Activated T-helper 9 cell treated with anti-CD3 and anti-CD28 coated beads, Interleukin-2, amount 50 U/mL, for 16 hours (primary cell): Measurements from ENCODE around the gene WHAMM.
"Not testable (repeated sequence)": the region's sequence is repeated elsewhere in the genome, so short reads cannot be mapped to it uniquely, and the experiment has no call there.

Experiments
- DNase-seq: peaks from one replicate; pipeline ENCODE4 v3.0.0-alpha.2; 2020; ENCODE audit warnings: low read depth

Gene WHAMM, protein sequence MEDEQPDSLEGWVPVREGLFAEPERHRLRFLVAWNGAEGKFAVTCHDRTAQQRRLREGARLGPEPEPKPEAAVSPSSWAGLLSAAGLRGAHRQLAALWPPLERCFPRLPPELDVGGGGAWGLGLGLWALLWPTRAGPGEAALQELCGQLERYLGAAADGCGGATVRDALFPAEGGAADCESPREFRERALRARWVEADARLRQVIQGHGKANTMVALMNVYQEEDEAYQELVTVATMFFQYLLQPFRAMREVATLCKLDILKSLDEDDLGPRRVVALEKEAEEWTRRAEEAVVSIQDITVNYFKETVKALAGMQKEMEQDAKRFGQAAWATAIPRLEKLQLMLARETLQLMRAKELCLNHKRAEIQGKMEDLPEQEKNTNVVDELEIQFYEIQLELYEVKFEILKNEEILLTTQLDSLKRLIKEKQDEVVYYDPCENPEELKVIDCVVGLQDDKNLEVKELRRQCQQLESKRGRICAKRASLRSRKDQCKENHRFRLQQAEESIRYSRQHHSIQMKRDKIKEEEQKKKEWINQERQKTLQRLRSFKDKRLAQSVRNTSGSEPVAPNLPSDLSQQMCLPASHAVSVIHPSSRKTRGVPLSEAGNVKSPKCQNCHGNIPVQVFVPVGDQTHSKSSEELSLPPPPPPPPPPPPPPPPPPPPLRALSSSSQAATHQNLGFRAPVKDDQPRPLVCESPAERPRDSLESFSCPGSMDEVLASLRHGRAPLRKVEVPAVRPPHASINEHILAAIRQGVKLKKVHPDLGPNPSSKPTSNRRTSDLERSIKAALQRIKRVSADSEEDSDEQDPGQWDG

DNA sequence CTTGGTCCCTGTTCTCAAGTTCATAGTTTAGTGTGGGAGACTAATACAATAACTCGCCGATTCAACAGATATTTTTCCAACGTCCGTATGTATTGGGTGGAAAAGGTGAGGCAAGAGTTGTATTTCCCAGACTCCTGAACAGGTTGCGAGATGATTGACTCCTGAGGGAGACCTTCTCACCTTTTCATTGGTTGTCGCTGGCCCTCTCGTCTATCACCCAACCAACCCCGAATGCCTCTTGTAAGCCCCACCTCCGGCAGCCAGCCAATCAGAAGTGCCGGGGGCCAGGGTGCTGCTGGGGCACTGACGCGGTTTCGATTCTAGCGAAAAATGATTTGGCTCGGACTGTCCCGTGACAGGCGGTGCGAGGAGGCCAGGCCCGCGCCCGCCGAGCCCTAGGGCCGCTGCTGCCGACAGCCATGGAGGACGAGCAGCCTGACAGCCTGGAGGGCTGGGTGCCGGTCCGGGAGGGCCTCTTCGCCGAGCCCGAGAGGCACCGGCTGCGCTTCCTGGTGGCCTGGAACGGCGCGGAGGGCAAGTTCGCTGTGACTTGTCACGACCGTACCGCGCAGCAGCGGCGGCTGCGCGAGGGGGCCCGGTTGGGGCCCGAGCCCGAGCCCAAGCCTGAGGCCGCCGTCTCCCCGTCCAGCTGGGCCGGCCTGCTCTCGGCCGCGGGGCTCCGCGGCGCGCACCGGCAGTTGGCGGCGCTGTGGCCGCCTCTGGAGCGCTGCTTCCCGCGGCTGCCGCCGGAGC is at the start of gene WHAMM:
TSS of gene WHAMM (plus strand) at position 321 of the 753 bp plus-strand sequence. CDS start at position 420, 99 bp downstream.
- DNase-seq, result peak; percentile 90

DNA sequence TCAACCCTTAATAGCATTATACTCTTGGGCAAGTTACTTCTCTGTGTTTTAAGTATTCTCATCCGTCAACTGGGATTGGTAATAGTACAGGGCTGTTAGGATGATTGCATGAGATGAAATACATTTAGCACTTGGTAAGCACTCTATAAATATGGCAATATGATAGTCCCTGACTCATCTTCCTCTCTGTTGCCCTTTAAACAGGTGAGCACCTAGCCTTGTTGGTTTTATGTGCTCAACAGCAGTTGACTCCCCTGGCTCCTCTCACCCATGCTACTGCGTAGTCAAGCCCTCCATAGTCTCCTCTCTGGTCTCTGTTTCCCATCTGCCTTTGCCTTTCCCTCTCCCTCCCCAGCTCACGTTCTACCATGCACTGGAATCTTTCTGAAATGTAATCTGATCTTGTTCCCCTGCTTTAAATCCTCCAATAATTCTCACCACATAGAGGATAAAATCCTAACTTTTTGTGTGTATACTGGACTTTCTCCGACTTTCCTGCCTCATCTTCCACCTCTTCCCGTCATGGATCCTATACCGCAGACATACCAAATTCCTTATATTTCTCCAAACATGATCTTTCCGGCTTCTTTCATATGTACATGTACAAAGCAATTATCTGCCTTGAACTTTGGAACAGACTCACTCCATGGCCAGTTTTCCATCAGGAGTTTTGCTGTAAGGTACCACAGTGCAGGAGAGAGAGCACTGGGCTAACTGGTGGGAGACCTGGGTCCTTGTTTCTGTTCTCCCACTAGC is 45.9 kb upstream of the WHAMM start:
- DNase-seq, result no peak

DNA sequence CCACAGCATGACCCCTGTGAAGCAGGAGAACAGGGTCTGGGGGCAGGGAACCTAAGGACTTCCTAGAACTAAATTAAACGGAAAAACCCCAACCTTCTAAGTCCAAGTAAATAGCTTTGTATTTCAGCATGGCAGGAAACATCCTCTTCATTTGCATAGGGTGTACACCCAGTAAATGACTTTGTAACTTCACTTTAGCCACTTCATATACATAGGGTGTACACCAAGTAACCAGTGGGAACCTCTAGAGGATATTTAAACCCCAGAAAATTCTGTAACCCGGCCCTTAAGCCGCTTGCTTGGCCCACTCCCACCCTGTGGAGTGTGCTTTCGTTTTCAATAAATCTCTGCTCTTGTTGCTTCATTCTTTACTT is 45.3 kb upstream of the WHAMM start:
- no peak for DNase-seq

DNA sequence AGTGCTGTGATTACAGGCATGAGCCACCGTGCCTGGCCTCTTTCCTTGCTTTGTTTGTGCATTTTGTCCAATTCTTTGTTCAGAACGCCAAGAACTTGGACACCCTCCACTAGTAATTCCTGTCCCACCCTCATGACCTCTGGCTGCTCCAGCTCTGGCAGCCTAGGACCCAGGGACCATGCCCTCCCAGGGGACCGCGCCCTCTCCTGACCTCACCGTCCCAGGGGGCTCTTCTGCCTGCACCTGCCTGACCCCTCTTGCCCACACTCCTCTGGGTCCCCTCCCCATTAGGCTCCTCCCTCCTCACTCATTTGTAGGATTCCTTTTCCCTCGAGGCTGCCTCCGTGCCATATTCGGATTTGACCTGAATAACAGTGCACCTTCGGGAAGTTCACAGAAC is 44.7 kb upstream of the WHAMM start:
- no peak for DNase-seq

DNA sequence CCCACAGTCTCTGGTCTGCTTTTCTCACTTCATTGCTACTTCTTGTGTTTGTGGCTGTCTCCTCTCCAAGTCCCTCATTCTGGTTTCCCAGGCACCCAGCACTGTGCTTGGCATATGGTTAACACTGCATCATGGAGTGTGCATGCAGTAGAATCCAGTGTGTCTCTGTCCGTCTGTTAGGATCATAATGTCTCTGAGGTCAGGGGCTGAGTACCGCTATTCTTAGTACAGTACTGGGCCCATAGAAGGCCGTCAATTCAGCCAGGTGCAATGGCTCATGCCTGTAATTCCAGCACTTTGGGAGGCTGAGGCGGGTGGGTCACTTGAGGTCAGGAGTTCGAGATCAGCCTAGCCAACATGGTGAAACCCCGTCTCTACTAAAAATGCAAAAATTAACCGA is 43.2 kb upstream of the WHAMM start:
- not testable (repeated sequence) for DNase-seq

DNA sequence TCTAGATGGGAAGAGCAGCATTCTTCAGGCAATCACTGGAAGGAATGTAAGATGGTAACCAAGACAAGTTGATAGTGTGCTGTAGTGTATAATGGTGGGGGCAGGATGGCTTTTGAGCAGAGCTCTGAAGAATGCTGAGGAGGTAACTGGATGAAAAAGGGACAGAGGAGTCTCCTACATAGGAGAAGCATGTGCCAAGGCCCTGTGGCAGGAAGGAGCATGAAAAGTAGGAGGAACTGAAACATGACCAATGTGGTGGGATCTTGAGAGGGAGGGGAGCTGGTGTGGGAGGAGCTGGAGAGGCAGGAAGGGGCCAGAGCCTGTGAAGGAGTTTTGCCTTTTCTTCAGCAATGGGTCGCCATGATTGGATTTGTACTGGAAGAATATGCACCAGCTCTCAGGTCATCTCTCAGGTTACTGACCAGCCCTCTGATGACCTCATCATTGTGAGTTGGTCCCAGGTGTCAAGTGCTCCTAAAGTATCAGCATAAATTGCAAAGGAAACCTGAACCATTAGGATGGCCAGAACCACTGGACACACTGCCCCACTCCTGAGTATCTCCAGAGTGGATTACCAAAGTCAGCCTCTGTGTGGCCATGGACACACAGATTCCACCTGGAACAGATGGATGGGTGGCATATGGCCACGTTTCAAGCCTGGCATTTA is 42.1 kb upstream of the WHAMM start:
- no peak for DNase-seq

DNA sequence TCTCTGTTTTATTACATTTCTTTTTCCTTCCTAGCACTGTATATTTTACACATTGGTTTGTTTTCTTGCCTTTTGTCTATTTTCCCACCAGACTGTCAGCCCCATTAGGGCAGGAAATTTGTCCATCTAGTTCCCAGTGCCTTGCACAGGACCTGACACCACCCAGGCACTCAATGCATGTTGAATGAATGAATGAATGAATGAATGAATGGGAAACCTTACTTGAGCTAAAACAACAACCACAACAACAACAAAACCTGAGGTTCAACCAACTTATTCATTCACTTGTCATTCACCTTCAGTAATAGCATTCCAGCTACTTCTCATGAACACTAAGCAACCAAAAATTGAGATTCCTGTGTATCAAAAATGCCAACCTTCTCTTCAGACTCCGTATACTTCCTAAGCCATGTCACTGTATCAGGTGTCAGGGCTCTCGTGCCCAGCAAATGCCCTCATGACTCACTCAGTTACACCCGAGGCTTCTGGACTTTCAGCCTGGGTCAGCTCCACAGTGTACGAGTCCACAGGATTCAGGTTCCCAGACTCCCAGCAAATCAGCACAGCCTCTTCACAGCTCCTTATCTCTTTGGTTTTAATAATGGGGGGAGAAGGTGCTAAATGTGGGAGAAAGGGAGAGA is 40.9 kb upstream of the WHAMM start:
- no peak for DNase-seq

DNA sequence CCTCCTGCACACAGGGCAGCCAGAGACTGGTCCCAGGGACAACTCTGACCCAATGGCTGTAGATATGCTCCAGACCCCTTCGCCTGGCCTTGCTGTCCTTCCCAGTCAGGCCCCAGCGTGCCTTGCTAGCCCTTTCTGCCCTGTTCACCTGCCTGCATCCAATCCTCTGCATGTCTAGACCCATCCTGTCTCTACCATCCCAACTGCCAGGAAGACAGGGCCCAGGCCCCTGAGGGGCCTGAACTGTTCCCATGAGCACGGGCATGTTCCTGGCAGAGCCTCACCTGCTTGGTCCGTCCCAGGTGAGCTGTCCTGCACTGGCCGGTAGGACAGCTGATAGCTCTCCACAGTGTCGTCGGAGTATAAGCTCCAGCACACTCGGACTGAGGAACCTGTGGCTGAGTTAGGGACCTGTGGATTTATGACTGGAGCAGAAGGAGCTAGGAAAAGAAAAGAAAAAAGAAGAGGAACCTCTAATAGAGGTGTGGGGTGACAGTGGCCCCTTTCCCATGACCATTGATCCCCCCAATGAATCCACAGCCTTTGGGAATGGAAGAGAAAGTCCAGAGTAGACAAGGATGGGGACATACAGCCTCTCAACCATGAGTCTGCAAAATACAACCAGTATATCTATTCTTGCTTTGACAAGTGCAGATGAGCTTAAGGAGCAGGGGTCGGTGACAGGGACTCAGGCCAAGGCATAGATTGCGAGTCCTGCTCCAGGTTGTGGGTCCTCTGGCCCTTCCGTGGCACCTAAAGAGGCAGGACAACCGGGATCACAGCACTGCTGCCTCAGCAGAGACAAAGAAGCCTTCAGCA is 37.4 kb upstream of the WHAMM start:
- DNase-seq, result no peak

DNA sequence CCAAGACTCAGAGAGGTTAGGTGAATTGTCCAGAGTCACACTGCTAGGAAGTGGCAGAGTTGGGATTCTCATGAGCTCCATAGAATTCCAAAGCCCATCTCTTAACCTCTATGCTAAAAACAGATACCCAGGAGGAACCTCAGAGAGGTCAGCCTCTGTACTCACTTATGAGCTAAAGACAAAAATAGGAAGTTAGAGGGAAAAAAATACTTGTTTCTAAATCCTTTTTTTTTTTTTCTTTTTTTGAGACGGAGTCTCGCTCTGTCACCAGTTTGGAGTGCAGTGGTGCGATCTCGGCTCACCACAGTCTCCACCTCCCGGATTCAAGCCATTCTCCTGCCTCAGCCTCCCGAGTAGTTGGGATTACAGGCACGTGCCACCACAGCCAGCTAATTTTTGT is 34.9 kb upstream of the WHAMM start:
- no peak for DNase-seq

DNA sequence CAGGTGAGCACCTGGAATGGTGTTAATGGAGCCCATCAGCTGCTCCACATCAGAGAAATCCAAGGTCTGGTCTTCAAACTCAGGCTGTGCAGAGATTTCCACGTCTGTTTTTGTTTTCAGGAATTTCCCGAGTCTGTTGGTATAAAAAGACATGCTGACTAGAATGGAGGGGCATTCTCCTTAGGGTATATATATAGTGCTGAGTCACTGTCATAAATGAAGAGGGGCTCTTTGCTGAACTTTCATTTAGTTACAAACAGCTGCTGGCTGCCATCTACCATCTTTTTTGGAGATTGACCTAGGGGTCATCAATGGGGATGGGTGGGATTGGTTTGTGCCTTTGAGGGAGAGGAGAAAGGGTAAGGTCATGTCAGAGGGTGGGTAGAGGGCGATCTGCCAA is 30.7 kb upstream of the WHAMM start:
- DNase-seq, result no peak

DNA sequence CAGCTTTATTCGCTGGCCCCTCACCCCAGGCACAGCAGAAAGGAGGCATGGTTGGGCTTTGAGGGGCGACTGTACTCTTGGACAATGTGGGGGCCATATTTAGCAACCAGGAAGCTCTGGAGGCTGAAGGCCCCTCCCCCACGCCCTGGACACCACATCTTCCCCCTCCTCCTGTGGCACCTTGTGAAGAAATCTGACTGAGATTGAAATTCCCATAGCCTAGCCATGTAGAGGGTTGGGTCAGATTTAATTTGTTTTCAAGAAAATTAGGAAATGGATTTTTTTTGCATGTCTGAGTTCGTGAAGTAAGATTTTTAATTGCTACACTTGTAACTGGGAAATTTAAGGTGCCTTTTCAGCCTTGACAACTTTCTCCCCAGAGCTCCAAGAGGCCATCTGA is 28.1 kb upstream of the WHAMM start:
- no peak for DNase-seq

DNA sequence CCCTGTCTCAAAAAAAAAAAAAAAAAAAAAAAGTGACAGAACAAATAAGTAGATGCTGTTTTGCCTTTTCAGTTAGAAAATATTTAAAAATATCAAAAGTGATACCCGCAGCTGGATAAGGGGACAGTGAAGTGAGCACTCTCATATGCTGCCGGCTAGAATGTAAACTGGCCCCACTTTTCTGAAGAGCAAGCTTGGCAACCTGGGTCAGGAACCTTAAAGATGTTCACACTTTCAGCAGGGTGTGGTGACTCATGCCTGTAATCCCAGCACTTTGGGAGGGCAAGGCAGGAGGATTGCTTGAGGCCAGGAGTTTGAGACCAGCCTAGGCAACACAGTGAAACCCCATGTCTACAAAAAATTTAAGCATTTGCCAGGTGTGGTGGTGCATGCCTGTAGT is 20.9 kb upstream of the WHAMM start:
- no peak for DNase-seq

DNA sequence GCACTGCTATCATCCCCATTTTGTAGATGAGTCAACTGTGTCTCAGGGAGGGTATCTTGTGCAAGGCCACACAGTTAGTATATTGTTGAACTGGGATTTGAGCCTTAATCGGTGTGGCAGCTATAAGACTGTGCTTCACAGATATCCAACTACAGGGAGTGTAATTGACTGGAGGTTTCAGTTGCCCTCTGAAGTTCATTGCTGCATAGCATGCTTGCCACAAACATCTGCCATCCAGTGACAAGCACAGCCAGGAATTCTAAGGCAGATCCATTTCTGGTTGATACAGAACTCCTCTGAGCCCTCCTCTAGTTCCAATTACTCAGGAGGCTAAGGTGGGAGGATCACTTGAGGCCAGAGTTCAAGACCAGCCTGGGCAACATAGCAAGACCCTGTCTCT is 19.9 kb upstream of the WHAMM start:
- DNase-seq, result no peak

DNA sequence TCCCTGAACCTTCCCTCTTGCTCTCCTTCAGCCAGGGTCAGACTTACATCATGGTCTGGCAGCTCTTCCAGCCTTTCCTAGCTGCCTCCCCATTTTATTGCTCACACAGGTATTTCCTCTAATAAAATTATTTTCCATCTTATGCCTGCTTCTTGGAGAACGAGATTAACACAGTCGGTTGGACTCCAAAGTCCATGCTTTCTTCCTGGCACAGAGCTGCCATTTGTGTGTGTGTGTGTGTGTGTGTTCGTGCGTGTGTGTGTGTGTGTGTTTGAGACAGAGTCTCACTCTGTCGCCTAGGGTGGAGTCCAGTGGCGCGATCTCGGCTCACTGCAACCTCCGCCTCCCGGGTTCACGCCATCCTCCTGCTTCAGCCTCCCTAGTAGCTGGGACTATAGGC is 19.1 kb upstream of the WHAMM start:
- no peak for DNase-seq

DNA sequence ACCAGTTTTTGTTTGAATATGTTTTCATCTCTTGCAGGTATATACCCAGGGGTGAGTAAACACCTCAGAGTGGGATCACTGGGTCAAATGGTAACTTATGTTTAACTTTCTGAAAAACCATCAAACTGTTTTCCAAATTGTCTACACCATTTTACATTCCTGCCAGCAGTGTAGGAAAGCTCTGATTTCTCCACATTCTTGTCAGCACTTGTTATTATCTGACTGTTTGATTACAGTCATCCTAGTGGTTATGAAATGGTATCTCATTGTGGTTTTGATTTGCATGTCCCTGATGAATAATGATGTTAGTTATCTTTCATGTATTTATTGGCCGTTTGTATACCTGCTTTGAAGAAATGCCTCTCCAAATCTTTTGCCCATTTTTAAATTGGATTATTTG is 17.4 kb upstream of the WHAMM start:
- DNase-seq, result no peak

DNA sequence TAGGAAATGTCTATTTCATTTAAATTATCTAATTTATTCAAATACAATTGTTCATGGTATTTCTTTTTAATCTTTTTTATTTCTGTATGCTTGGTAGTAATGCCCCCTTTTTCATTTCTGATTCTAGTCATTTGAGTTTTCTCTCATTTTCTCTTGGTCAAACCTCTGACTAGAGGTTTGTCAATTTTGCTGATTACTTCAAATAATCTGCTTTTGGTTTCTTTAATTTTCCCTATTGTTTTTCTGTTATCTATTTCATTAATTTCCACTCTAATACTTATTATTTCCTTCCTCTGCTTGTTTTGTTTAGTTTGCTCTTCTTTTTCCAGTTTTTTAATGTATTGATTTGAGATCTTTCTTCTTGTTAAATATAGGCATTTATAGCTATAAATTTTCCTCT is 15.7 kb upstream of the WHAMM start:
- no peak for DNase-seq

DNA sequence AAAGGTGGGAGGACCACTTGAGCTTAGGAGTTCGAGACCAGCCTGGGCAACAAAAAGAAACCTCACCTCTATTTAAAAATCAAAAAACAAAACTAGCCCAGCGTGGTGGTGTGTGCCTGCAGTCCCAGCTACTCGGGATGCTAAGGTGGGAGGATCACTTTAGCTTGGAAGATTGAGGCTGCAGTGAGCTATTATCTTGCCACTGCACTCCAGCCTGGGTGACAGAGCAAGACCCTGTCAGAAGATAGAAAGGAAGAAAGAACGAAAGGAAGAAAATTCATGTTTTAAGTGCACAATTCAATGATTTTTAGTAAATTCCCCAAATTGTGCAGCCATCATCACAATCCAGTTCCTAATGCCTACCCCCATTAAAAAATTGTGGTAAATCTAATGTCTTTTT is 11.3 kb upstream of the WHAMM start:
- DNase-seq, result no peak

DNA sequence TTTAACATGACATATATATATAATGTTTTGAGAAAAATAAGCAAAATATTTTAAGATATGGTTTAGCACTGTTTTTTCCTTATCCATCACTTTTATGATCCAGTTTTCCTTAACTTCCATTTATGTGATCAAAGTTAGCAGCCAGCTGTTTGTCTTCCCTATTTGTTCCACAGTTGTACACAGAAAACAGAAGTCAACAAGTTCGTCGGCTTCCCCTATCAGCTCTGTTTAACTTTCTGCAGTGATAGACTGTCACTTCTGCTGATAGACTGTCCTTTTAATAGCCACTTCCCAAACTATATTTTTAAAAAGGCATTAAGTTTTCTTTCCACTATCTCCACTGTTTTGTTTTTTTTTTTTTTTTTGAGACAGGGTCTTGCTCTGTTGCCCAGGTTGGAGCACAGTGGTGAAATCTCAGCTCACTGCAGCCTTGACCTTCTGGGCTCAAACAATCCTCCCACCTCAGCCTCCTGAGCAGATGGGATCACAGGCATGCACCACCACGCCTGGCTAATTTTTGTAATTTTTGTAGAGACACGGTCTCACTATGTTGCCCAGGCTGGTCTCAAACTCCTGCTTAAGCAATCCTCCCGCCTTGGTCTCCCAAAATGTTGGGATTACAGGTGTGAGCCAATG is 10.8 kb upstream of the WHAMM start:
- DNase-seq, result no peak

DNA sequence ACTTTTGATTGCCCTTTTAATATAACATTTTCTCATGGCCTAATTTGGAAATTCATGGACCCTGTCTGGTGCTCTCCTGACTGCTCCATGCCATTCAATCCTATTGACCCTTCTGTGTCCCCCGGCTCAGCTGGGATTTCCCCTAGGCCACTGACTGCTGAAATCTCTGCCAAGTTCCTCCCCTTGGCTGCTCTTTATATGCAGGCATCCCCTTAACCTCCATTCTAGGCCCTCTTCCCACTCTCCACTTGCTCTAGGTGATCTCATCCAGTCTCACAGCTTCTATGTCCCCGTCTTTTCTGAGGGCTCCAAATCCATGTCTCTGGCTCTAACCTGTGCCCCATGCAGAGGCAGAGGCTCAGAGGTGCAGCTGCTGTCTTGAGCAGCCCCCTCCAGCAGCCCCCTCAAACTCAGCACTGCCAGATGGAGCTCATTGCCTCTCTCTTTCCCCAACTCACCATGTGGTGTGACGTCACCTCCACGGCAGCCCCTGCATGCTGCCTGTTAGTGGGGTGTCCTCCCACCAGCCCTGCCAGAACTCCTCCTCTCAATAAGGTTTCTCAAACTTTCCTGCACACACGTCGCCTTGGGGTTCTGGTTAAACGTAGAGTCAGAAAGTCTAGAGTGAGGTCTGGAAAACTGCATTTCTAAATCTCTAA is 10.1 kb upstream of the WHAMM start:
- no peak for DNase-seq
